Activated naive CD8-positive, alpha-beta T cell treated with anti-CD3 and anti-CD28 coated beads, Interleukin-2, amount 50 U/mL, for 16 hours (primary cell): ENCODE data around the gene CAAP1.
"Not testable (repeated sequence)": the region's sequence is repeated elsewhere in the genome, so short reads cannot be mapped to it uniquely, and the experiment has no call there.

Source experiments
- DNase-seq: peaks from one replicate; pipeline ENCODE4 v3.0.0-alpha.2; 2020; ENCODE audit warnings: low read depth, low spot score

Gene CAAP1

DNA sequence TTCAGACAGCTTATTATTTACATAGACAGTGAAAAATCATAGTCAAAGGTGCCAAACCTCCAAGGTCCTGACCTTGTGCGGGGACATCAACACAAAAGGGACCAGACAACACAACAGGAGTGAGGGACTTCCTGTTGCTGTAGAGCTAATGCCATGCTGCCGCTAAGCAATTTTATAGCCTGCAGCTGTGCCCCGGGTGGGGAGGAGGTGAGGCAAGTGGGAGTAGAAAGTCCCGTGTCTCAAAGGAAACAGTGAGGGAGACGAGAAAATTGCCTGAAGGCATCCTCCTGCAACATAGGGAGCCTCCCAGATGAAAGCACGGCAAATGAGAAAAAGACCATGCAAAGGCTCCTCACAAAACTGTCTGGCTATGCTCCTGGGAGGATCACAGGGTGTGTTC, 58.8 kb downstream of the CAAP1 start:
- DNase-seq = no peak

DNA sequence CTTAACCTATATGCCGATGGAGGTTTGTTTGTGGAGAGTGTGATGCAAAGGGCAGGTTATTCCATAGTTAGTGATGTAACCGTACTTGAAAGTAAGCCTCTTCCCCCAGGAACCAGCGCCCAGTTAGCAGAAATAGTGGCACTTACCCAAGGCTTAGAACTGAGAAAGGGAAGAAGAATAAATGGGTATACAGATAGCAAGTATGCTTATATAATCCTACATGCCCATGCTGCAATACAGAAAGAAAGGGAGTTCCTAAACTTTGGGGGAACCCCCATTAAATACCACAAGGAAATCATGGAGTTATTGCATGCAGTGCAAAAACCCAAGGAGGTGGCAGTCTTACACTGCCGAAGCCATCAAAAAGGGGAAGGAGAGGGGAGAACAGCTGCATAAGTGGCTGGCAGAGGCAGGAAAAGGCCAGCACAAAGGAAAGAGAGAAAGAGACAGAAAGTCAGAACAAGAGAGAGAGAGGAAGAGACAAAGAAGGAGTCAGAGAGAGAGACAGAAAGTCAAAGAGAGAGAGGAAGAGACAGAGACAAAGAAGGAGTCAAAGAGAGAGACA, 64.1 kb downstream of the CAAP1 start:
- not testable (repeated sequence) for DNase-seq

DNA sequence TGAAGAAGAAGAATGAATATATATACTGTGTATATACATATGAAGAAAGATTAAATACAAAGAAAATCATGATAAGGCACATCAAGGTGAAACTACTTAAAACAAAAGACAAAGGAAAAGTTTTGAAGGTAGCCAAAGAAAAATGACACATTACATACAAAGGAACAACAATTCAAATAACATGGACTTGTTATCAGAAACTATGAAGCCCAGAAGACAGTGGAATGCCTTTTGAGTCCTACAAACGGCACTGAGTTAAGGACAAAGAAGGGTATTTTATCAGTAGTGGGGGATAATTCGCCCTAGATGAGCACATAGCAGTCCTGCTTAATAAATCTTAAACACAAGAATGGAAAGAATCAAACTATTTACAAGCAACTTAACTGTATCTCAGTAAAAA, 77.8 kb downstream of the CAAP1 start:
- no peak for DNase-seq

DNA sequence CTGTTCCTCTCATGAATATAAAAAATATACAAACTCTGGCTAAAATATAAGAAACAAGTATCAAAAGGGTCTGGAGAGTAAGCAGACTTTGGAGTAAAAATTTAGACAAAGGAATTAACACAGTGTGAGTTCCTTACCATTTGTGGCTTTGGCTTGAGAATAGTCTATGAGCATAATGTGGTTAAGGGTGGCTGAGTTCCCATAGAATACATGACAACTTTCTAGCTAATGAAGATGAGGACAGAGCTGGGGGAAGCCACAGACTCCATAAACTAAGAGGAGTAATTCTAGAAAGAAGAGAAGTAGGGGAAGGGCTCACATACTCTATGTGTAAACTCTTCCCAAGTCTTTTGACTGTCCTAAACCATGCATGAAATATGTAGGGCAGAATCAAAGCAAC, 79.4 kb downstream of the CAAP1 start:
- DNase-seq = no peak

DNA sequence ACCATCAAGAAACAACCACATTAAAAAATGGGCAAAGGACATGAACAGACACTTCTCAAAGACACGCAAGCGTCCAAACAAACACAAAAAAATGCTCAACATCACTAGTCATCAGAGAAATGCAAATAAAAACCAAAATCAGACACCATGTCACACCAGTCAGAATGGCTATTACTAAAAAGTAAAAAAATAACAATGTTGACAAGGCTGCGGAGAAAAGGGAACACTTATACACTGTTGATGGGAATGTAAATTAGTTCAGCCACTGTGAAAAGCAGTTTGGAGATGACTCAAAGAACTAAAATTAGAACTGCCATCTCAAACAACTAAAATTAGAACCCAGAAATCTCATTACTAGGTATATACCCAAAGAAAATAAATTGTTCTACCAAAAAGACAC, 80.4 kb downstream of the CAAP1 start:
- DNase-seq = no peak

DNA sequence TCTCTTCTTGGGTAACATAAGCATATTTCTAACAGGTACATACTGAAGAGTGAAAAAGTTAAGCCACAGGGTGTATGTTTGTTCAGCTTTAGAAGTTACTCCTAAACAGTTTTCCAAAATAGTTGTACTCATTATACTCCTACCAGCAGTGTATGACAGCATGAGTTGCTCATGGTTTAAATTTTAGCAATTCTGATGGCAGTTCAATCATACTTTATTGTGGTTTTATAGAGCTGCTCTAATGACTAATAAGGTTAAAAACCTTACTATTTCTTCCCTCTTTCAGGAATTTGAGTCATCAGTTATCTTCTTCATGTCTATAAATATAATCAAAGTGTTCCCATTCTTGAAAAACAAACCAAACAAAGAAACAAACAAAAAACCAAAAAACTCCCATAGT, 81.5 kb downstream of the CAAP1 start:
- DNase-seq = no peak

DNA sequence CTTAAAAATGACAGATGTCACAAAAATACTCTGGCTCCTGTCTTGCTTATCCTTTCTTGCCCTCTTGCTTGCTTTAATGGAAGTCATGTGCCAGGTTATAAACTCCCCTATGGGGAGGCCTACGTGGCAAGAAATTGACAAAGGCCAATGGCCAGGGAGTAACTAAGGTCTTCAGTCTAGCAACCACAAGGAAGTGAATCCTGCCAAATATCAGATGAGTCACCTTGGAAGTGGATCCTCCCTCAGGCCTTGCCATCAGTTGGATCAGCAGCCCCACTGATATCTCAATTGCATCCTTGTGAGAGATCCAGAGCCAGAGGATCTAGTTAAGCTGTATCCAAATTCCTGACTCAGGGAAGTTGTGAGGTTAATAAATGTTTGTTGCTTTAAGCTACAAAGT, 82.8 kb downstream of the CAAP1 start:
- DNase-seq = no peak

DNA sequence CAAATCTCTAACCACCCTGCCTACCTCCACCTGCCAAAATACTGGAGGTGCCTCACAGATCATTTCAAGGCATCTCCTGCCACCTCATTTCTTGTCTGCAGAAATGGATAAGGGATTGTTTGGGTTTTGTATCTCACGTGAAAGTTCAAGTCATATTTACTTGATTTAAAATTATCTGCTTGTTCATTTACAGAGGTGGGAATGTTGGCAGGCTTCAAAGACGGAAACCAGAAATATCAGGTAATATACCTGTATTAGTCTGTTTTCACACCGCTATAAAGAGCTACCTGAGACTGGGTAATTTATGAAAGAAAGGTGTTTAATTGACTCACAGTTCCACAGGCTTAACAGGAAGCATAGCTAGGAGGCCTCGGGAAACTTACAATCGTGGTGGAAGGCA, 85.4 kb downstream of the CAAP1 start:
- DNase-seq = no peak

DNA sequence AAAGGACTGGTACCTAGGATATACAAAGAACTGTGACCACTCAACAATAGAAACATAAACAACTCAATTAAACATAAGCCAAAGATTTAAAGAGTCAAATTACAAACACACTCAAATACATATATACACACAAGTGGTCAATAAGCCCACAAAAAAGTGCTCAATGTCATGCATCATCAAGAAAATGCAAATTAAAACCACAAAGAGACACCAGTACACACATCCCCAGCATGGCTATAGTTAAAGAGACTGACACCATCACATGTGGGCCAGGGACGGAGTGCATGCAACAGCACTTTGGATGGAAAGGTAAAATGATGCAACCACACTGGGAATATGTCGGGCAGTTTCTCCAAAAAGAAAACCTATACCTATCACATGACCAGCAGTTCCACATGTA, 89.7 kb downstream of the CAAP1 start:
- no peak for DNase-seq

DNA sequence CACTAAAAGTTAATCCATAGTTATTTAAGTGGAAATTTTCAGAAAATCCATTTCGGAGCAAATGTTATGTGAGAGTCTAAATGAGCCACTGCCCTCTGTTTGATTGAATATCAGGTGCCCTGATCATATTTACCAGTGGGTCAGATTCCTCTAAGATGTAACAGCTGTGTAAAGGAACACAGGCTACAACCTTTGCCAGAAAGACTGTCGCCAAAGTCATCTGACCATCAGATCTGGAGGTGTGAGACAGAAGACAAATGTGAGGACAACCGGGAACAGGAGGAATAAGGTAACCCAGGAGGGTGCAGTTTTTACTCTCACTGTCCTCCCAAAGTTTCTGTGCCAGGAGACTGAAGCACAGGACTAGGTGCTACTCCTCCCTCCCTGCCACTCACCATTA, 90.8 kb downstream of the CAAP1 start:
- no peak for DNase-seq

DNA sequence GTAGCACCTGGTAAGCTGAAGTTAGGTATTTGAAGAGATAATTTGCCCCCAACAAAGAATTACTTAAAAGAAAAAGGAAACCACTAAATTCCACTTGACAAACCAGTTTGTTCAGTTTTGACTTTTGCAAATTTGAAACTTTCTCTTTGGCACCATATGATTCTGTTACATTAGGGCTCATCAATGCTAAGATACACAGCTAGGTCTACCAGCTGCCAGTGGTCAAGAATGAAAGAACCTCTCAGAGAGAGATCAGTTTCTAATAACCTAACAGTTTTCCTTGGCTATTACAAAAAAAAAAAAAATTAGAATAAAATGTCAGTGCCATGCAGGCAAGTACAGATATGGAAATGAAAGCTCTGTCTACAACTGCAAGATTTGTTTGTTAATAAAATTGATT, 92.3 kb downstream of the CAAP1 start:
- DNase-seq = no peak

DNA sequence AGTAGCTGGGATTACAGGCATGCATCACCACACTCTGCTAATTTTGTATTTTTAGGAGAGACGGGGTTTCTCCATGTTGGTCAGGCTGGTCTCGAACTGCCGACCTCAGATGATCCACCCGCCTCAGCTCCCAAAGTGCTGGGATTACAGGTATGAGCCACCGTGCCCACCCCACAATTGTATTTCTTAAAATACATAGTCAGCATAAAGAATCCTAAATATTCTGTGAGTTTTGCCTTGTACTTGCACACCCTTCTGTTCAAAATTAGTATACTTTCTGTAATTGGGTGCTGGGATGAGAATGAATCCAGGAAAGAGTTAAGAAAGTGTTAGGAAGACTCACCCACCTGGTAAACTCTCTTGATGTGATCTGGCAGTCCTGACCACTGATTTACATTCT, 101.3 kb downstream of the CAAP1 start:
- no peak for DNase-seq
